Cardiac muscle cell (in vitro differentiated cells and primary cell): ENCODE results near the gene HS3ST4. TPM values are rescaled to one million over a fixed set of nuclear protein-coding genes. Genes with fewer than 3 reads are reported as not detected.
A peak's percentile ranks its signal among the peaks of the same experiment; 100 is the strongest.

ENCODE experiments used
- DNase-seq, 2 donors: peaks; one replicate each; pipeline versions ENCODE4 v3.0.0 to v3.0.0-alpha.2; 2010 to 2017; ENCODE audit warnings: low read depth in 1 of 2, low spot score in 1 of 2
- H3K27ac ChIP-seq: fragments of 200-600 bp; sonication (generic); 2 replicates; pipeline ENCODE4 v1.5.1; 2016
- H3K27me3 ChIP-seq: fragments of 200-600 bp; sonication (generic); 2 replicates; pipeline ENCODE4 v1.6.0; 2016; ENCODE audit warnings: control low read depth
- H3K36me3 ChIP-seq: fragments of 200-600 bp; sonication (generic); 2 replicates; pipeline ENCODE4 v1.5.1; 2016; ENCODE audit warnings: control low read depth
- H3K4me1 ChIP-seq: fragments of 200-600 bp; sonication (generic); 2 replicates; pipeline ENCODE4 v1.8.1; 2017; ENCODE audit warnings: low read depth, mild to moderate bottlenecking, mixed run types
- H3K4me3 ChIP-seq: fragments of 200-600 bp; sonication (generic); 2 replicates; pipeline ENCODE4 v1.5.1; 2016; ENCODE audit warnings: mild to moderate bottlenecking
- H3K9me3 ChIP-seq: fragments of 200-600 bp; sonication (generic); 2 replicates; pipeline ENCODE4 v1.5.1; 2017; ENCODE audit warnings: low read depth, mild to moderate bottlenecking, control low read depth
- polyA plus RNA-seq: library from polyadenylated mRNA; unstranded; fragments of >200 nt; fragmentation: Nextera tagmentation; extraction: Ambion mirVana; gene quantifications from 2 replicates; pipeline ENCODE4 v1.2.1, GENCODE V29; 2016
- total RNA-seq: library from RNA; depleted of rRNA; stranded (reverse); fragments of >200 nt; gene quantifications from 2 replicates; pipeline ENCODE4 v1.2.3, GENCODE V29; 2016
- TF ChIP-seq, protein P1 (sequence below): IDR thresholded peaks from 2 replicates; pipeline ENCODE4 v1.5.1; 2012; ENCODE audit warnings: low read depth, mild to moderate bottlenecking, low read length

The HS3ST4 gene
- total and polyA plus RNA-seq, 2 experiments from 2014 or later: 0.13 to 0.27 TPM

DNA sequence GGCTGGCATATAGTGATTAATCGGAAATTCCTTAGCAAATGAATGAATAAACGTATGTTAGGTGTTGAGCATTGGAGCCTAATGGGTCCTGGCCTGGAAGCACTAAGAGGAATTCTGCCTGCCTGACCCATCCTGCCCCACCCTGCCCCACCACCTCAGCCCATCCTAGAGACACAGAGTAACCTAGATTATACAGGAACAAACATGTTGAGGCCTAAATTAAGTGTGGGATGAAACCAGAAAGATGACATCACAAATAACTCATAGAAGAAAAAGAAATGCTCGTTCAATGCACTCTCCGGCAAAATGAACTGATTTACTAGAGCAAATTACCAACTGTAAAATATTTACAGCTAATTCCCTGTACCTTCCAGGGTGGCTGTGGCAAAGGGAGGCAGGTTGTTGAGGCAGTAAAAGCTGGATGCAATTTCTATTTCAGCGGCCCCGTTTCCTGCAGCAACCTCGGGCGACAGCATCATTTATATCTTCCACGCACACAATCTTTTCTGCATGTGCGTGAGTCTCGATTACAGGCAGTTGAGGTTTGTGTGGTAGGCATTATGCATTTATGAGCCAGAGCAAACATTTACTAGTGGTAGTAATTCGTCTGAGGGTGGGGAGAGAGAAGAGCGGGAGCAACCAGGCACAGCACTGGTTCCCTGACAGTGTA, 417.2 kb downstream of the HS3ST4 start:
- H3K27ac ChIP-seq: no peak overlapping the region
- H3K4me3 ChIP-seq: no peak overlapping the region
- H3K9me3 ChIP-seq: no peaks in the 10 kb centered on the region
- TF ChIP-seq, protein P1, sequence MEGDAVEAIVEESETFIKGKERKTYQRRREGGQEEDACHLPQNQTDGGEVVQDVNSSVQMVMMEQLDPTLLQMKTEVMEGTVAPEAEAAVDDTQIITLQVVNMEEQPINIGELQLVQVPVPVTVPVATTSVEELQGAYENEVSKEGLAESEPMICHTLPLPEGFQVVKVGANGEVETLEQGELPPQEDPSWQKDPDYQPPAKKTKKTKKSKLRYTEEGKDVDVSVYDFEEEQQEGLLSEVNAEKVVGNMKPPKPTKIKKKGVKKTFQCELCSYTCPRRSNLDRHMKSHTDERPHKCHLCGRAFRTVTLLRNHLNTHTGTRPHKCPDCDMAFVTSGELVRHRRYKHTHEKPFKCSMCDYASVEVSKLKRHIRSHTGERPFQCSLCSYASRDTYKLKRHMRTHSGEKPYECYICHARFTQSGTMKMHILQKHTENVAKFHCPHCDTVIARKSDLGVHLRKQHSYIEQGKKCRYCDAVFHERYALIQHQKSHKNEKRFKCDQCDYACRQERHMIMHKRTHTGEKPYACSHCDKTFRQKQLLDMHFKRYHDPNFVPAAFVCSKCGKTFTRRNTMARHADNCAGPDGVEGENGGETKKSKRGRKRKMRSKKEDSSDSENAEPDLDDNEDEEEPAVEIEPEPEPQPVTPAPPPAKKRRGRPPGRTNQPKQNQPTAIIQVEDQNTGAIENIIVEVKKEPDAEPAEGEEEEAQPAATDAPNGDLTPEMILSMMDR: no peak
- no peaks in the 10 kb centered on the region for H3K36me3 ChIP-seq
- no peaks in the 10 kb centered on the region for H3K27me3 ChIP-seq
- no peak for DNase-seq
- no peaks in the 10 kb centered on the region for H3K4me1 ChIP-seq

DNA sequence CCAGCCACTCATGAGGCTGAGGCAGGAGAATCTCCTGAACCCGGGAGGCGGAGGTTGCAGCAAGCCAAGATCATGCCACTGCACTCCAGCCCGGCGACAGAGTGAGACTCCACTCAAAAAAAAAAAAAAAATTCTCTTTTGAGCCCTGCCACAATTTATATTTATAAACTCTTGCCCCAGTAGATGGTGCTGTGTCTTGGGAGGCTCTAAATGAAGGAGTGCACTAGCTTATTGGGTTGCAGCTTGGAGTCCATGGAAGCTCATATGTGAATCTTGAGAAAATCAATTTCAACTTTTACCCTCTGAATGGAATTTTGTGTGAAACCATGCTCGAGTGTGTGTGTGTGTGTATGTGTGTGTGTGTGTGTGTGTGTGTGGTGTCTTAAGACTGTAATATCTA, 420.1 kb downstream of the HS3ST4 start:
- peak in 1 of 2 donors; percentile 35 for DNase-seq
- H3K9me3 ChIP-seq: no peaks in the 10 kb centered on the region
- H3K4me3 ChIP-seq: no peak overlapping the region
- TF ChIP-seq, protein P1: no peak
- no peak overlapping the region for H3K27ac ChIP-seq
- no peaks in the 10 kb centered on the region for H3K36me3 ChIP-seq
- no peaks in the 10 kb centered on the region for H3K4me1 ChIP-seq
- H3K27me3 ChIP-seq: no peaks in the 10 kb centered on the region

DNA sequence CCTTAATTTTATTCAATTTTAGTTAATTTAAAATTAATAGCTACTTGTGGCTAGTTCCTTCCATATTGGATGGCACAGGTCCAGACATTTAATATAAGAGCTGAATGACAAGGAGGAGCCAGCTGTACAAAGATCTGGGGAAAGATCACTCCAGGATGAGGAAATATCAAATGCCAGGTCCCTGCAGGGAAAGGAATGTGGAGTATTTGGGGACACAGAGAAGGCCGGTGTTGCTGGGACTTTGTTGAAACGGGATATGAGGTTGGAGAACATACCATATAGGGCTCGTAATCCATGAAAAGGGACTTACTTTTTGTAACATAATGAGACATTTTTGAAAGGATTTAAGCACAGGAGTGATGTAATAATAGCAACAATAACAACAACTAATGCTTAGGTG, 426.8 kb downstream of the HS3ST4 start:
- Histone ChIP-seq H3K4me3 (no peak overlapping the region), H3K27ac (no peak overlapping the region), H3K9me3 (no peaks in the 10 kb centered on the region), H3K27me3 (no peaks in the 10 kb centered on the region), H3K4me1 (peaks cover 7% of the 10 kb centered on the region), H3K36me3 (no peaks in the 10 kb centered on the region)
- DNase-seq: peak in 1 of 2 donors; percentile 14
- TF ChIP-seq, protein P1: no peak

DNA sequence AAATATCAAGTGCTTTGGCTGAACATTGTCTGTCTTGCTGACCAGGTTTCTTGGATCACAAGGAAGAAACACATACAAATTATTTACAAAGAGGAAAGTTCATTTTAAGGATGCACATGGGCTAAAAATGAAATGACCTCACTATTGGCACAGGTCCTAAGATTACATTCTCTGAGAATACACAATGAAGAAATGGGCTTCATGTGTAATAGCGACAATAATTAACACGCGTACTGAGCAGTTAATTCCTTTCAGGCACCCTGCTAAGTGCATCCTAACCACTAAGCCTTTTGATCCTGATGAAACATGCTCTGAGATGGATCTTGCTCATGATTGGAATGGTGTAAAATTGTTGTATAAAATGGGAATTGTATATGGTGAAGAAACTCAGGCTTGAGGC, 429.0 kb downstream of the HS3ST4 start:
- Histone ChIP-seq H3K36me3 (no peaks in the 10 kb centered on the region), H3K9me3 (no peaks in the 10 kb centered on the region), H3K27ac (no peak overlapping the region), H3K4me3 (no peak overlapping the region), H3K4me1 (peaks cover 7% of the 10 kb centered on the region), H3K27me3 (no peaks in the 10 kb centered on the region)
- no peak for DNase-seq
- TF ChIP-seq, protein P1: no peak

DNA sequence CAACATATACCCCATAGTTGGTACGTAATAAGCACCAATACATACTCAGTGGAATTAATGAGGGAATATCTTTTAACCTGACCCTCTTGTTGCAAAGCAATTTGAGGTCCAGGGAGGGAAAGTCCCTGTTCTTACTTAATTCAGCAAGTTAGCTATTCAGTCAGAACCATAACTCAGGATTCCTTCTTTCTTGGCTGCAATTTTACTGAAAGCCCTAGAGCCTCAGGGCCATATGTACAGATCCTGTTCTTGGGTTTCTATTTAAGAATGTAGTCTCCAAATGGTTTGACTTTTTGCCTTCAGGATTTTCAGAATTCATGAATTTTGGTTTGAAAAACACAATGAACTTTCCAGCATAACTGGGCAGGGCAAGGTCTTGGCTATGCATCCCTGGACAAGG, 436.5 kb downstream of the HS3ST4 start:
- H3K36me3 ChIP-seq: no peaks in the 10 kb centered on the region
- no peaks in the 10 kb centered on the region for H3K27me3 ChIP-seq
- no peak for DNase-seq
- peaks cover 3% of the 10 kb centered on the region for H3K4me1 ChIP-seq
- no peak overlapping the region for H3K27ac ChIP-seq
- no peak overlapping the region for H3K4me3 ChIP-seq
- H3K9me3 ChIP-seq: no peaks in the 10 kb centered on the region
- TF ChIP-seq, protein P1: no peak
